GM10266 (cell line): ENCODE measurements around the gene CLEC2L.

ENCODE experiments used
- DNase-seq: peaks from one replicate; pipeline ENCODE4 v3.0.0; 2012; ENCODE audit errors: extremely low spot score
- CTCF ChIP-seq: IDR thresholded peaks from 2 replicates; pipeline ENCODE4 v1.5.1; 2012; ENCODE audit warnings: mild to moderate bottlenecking, low read depth; ENCODE audit not compliant: control insufficient read depth, insufficient read depth; ENCODE audit errors: missing control alignments

Gene CLEC2L

GRCh38 chr7:139571651-139572050 is 48.2 kb downstream of the CLEC2L start:
- TF ChIP-seq CTCF, result no peak

GRCh38 chr7:139572071-139572470 is 48.6 kb downstream of the CLEC2L start:
- TF ChIP-seq CTCF, result no peak
- DNase-seq, result no peak

More at GRCh38 chr7:139571651-139572050, 48.2 kb downstream of the CLEC2L start:
- no peak for DNase-seq

- DNase-seq, result no peak
- no peak for TF ChIP-seq CTCF
Observed at GRCh38 chr7:139572704-139573385, 49.4 kb downstream of the CLEC2L start.

- DNase-seq, result no peak
- no peak for TF ChIP-seq CTCF
Observed at GRCh38 chr7:139573871-139574270, 50.4 kb downstream of the CLEC2L start.

- no peak for TF ChIP-seq CTCF
- no peak for DNase-seq
Observed at GRCh38 chr7:139574618-139575337, 51.3 kb downstream of the CLEC2L start.

GRCh38 chr7:139575338-139575680 is 51.8 kb downstream of the CLEC2L start:
- DNase-seq, result no peak
- no peak for TF ChIP-seq CTCF
